Measurements from ENCODE around the gene MOB3A. TPM values are rescaled to one million over a fixed set of nuclear protein-coding genes. Genes with fewer than 3 reads are reported as not detected.

The MOB3A gene
- polyA plus RNA-seq, 1 of the 3 experiments (the other 2 are of a cell fraction) = 24.1 TPM

- H3K9ac ChIP-seq = no peak overlapping the region
- no peaks in the 10 kb centered on the region; the same call in 1 of the 2 replicates for H4K20me1 ChIP-seq (ENCODE audit: insufficient read depth)
- no peak for DNase-seq
- no peak overlapping the region for H3K27ac ChIP-seq (ENCODE audit: low read depth in 2 of 2, low read length in 1 of 2)
- no peaks in the 10 kb centered on the region for H3K4me1 ChIP-seq (ENCODE audit: control insufficient read depth in 1 of 2, insufficient read depth in 2 of 2, low read depth in 1 of 2, low read length in 1 of 2)
- H3K4me3 ChIP-seq (ENCODE audit: low read depth in 2 of 2, low read length in 1 of 2) = no peak overlapping the region
- ChIA-PET CTCF (interaction anchor here (1.0 to 1.5 kb wide), 2 partner anchors 9 to 92 kb away, joined by 3 to 4 read pairs; no protein-coding TSS in a partner anchor), POLR2A (no interaction called here)
- no peaks in the 10 kb centered on the region for H3K9me2 ChIP-seq
- peaks cover 3% of the 10 kb centered on the region for H3F3A ChIP-seq (replicated peaks; ENCODE audit: insufficient read depth)
- no peak overlapping the region for H3K4me2 ChIP-seq
- H3K36me3 ChIP-seq (replicated peaks in 1 of 2; ENCODE audit: control insufficient read depth in 1 of 2, insufficient read depth in 2 of 2, low read length in 1 of 2) = peaks cover 12 to 87% of the 10 kb centered on the region in 2 experiments
- no peaks in the 10 kb centered on the region for H3K9me3 ChIP-seq
- TF ChIP-seq SMC3 (IDR thresholded peaks at IDR 0.05; ENCODE audit: low read depth, low read length) = no peak
- no peak for TF ChIP-seq MXI1 (IDR thresholded peaks at IDR 0.05; ENCODE audit: low read depth, low read length)
- no peak for TF ChIP-seq ZBTB33 (IDR thresholded peaks at IDR 0.05; ENCODE audit: borderline replicate concordance, low read depth)
- no peak for TF ChIP-seq FOSL2 (IDR thresholded peaks at IDR 0.05; ENCODE audit: borderline replicate concordance, low read depth)
- TF ChIP-seq RFX5 (IDR thresholded peaks at IDR 0.05; ENCODE audit: low read length) = no peak
- TF ChIP-seq NRF1 (IDR thresholded peaks at IDR 0.05; ENCODE audit: low read depth, low read length) = no peak
- TF ChIP-seq CHD2 (IDR thresholded peaks at IDR 0.05; ENCODE audit: low read length, partially characterized antibody) = no peak
- 91% methylated on average over 11 of the region's 22 CpGs for WGBS (ENCODE audit: low lambda C conversion rate)
- peaks cover under 1% of the 10 kb centered on the region; the same call in 1 of the 2 replicates for H3K79me2 ChIP-seq (ENCODE audit: insufficient read depth)
- H3K27me3 ChIP-seq (ENCODE audit: insufficient read depth) = no peaks in the 10 kb centered on the region
- no peak overlapping the region for H2AFZ ChIP-seq (ENCODE audit: low read depth)
These were observed 15.3 kb upstream of the MOB3A start for GRCh38 chr19:2111425-2111824.

GRCh38 chr19:2110822-2111221 is 14.7 kb upstream of the MOB3A start:
- Histone ChIP-seq H3K27me3 (ENCODE audit: insufficient read depth) (no peaks in the 10 kb centered on the region), H3K4me2 (no peak overlapping the region), H3K9ac (no peak overlapping the region), H3K4me3 (ENCODE audit: low read depth in 2 of 2, low read length in 1 of 2) (no peak overlapping the region), H3K36me3 (replicated peaks in 1 of 2; ENCODE audit: control insufficient read depth in 1 of 2, insufficient read depth in 2 of 2, low read length in 1 of 2) (peaks cover 16 to 81% of the 10 kb centered on the region in 2 experiments), H3F3A (replicated peaks; ENCODE audit: insufficient read depth) (peaks cover 4% of the 10 kb centered on the region), H3K4me1 (ENCODE audit: control insufficient read depth in 1 of 2, insufficient read depth in 2 of 2, low read depth in 1 of 2, low read length in 1 of 2) (no peaks in the 10 kb centered on the region), H4K20me1 (ENCODE audit: insufficient read depth) (no peaks in the 10 kb centered on the region; the same call in 1 of the 2 replicates), H3K27ac (ENCODE audit: low read depth in 2 of 2, low read length in 1 of 2) (no peak overlapping the region), H3K9me2 (no peaks in the 10 kb centered on the region), H3K9me3 (no peaks in the 10 kb centered on the region), H2AFZ (ENCODE audit: low read depth) (no peak overlapping the region), H3K79me2 (ENCODE audit: insufficient read depth) (peaks cover 7% of the 10 kb centered on the region; the same call in 1 of the 2 replicates)
- 90% methylated on average over 2 of the region's 13 CpGs for WGBS (ENCODE audit: low lambda C conversion rate)
- CTCF ChIA-PET = interaction anchor here (1.0 to 1.5 kb wide), 4 partner anchors 10 to 91 kb away, joined by 3 to 4 read pairs (median 4); partner anchors contain the start of gene IZUMO4
- POLR2A ChIA-PET = no interaction called here
- no peak for DNase-seq
- TF ChIP-seq SMC3 (IDR thresholded peaks at IDR 0.05; ENCODE audit: low read depth, low read length) (no peak), JUND (IDR thresholded peaks at IDR 0.05) (no peak), RFX5 (IDR thresholded peaks at IDR 0.05; ENCODE audit: low read length) (no peak), FOXJ3 (CRISPR knock-in tag; IDR thresholded peaks at IDR 0.05) (no peak), TEAD4 (IDR thresholded peaks at IDR 0.05; ENCODE audit: borderline replicate concordance, insufficient read depth) (no peak), CHD2 (IDR thresholded peaks at IDR 0.05; ENCODE audit: low read length, partially characterized antibody) (no peak), MEF2A (IDR thresholded peaks at IDR 0.05; ENCODE audit: borderline replicate concordance, low read depth) (no peak), REST (IDR thresholded peaks at IDR 0.05; ENCODE audit: low read depth, low read length) (no peak), EZH2phosphoT487 (IDR thresholded peaks at IDR 0.05; ENCODE audit: borderline replicate concordance, low read depth) (no peak), TAF1 (IDR thresholded peaks at IDR 0.05; ENCODE audit: borderline replicate concordance, low read depth, low read length) (no peak), FOXM1 (IDR thresholded peaks at IDR 0.05; ENCODE audit: low read depth) (no peak)
